GM23338 (cell line): Measurements from ENCODE around the gene NAA10. TPM values are rescaled to one million over a fixed set of nuclear protein-coding genes. Genes with fewer than 3 reads are reported as not detected.

Source experiments
- CREB1 ChIP-seq: fragments of 250-450 bp; sonication (Bioruptor Pico); IDR thresholded peaks from 2 replicates; pipeline ENCODE4 v1.5.0; 2020; ENCODE audit warnings: low read depth, mild to moderate bottlenecking, moderate library complexity
- CTCF ChIP-seq, 2 experiments: fragments of 200-600 bp in 1 of 2; sonication (generic) in 1 of 2; conservative IDR thresholded peaks; 2 replicates each; pipeline versions ENCODE4 v1.5.1 to v1.6.1; 2016 to 2017; ENCODE audit warnings: antibody characterized with exemption in 2 of 2, low read depth in 2 of 2, mild to moderate bottlenecking in 2 of 2, moderate library complexity in 1 of 2
- ETS1 ChIP-seq: IDR thresholded peaks from 2 replicates; pipeline ENCODE4 v1.6.1; 2016; ENCODE audit warnings: antibody characterized with exemption
- EZH2phosphoT487 ChIP-seq: fragments of 200-600 bp; sonication (generic); IDR thresholded peaks from one replicate; pipeline ENCODE4 v1.8.1; 2018; ENCODE audit warnings: antibody characterized with exemption; ENCODE audit not compliant: unreplicated experiment
- JUNB ChIP-seq: IDR thresholded peaks from one replicate; pipeline ENCODE4 v1.6.1; 2016; ENCODE audit warnings: antibody characterized with exemption; ENCODE audit not compliant: unreplicated experiment
- NANOG ChIP-seq: IDR thresholded peaks from 2 replicates; pipeline ENCODE4 v1.6.1; 2016; ENCODE audit warnings: antibody characterized with exemption, borderline replicate concordance
- ZNF114 ChIP-seq: fragments of 250-450 bp; sonication (Bioruptor Pico); IDR thresholded peaks from 2 replicates; pipeline ENCODE4 v1.5.0; 2020; ENCODE audit warnings: mild to moderate bottlenecking, moderate library complexity
- ZNF462 ChIP-seq: fragments of 250-450 bp; sonication (Bioruptor Pico); IDR thresholded peaks from 2 replicates; pipeline ENCODE4 v1.5.0; 2020; ENCODE audit warnings: mild to moderate bottlenecking, moderate library complexity
- polyA plus RNA-seq: library from polyadenylated mRNA; unstranded; fragments of >200 nt; fragmentation: Nextera tagmentation; extraction: Ambion mirVana; gene quantifications from 2 replicates; pipeline ENCODE4 v1.2.1, GENCODE V29; 2016
- total RNA-seq: library from RNA; depleted of rRNA; stranded (reverse); fragments of >200 nt; shearing (Covaris generic); gene quantifications from 2 replicates; pipeline ENCODE4 v1.2.3, GENCODE V29; 2014

Gene NAA10
- total and polyA plus RNA-seq, 2 experiments from 2014 or later, result 136 to 145 TPM

- TF ChIP-seq ZNF462 (no peak), EZH2phosphoT487 (no peak), CREB1 (CRISPR knock-in tag) (no peak), NANOG (no peak), ETS1 (no peak), CTCF (conservative IDR thresholded peaks at IDR 0.05; ENCODE audit: low read depth in 2 of 2) (no peak), JUNB (no peak), ZNF114 (CRISPR knock-in tag) (no peak)
Measured at GRCh38 chrX:153968255-153968654, 33.4 kb upstream of the NAA10 start (continued).
